ENCODE results near the gene AKAP6. TPM values are rescaled to one million over a fixed set of nuclear protein-coding genes. Genes with fewer than 3 reads are reported as not detected.

The AKAP6 gene
- total RNA-seq, 1 experiment from 2014 or later, result 1.9 TPM

- TF ChIP-seq CTCF (IDR thresholded peaks at IDR 0.05 in 2 of 3, conservative IDR thresholded peaks at IDR 0.05 in 1 of 3; ENCODE audit: borderline replicate concordance in 1 of 3, insufficient read depth in 1 of 3, low read depth in 2 of 3, low read length in 2 of 3) (no peak), CEBPB (IDR thresholded peaks at IDR 0.05; ENCODE audit: low read depth) (peak; percentile 90), POLR2A (IDR thresholded peaks at IDR 0.05; ENCODE audit: borderline replicate concordance, extremely low read depth, insufficient read depth, insufficient read length) (no peak)
Measured at GRCh38 chr14:32507029-32507984, 178.2 kb downstream of the AKAP6 start (continued).

- Histone ChIP-seq H3K9ac (ENCODE audit: low read length) (no peak overlapping the region), H3K9me3 (ENCODE audit: control insufficient read depth in 1 of 2, insufficient read depth in 1 of 2, low read depth in 1 of 2, low read length in 2 of 2) (no peaks in the 10 kb centered on the region), H3K27ac (ENCODE audit: low read depth, low read length) (no peak overlapping the region), H3K4me3 (replicated peaks in 1 of 2; ENCODE audit: low read depth in 1 of 2, low read length in 2 of 2) (no peak overlapping the region), H3K9me2 (ENCODE audit: insufficient read depth) (no peaks in the 10 kb centered on the region), H3K4me1 (ENCODE audit: control insufficient read depth in 1 of 2, insufficient read depth in 2 of 2, low read length in 2 of 2) (no peaks in the 10 kb centered on the region), H3K4me2 (ENCODE audit: low read length) (no peak overlapping the region), H3K27me3 (ENCODE audit: insufficient read depth, low read length) (no peaks in the 10 kb centered on the region), H3K36me3 (ENCODE audit: control insufficient read depth in 1 of 2, insufficient read depth in 2 of 2, low read length in 2 of 2) (no peaks in the 10 kb centered on the region), H2AFZ (ENCODE audit: low read depth, low read length, poor library complexity, severe bottlenecking) (no peak overlapping the region), H4K20me1 (ENCODE audit: insufficient read depth) (no peaks in the 10 kb centered on the region; the same call in 1 of the 2 replicates), H3K79me2 (ENCODE audit: insufficient read depth, low read length) (no peaks in the 10 kb centered on the region)
- intact Hi-C loops (cut with micrococcal nuclease), result no loop called here
- CTCF ChIA-PET, result no interaction called here
- ATAC-seq (no peak), DNase-seq (ENCODE audit: low read depth, low spot score) (no peak)
- RAD21 ChIA-PET (ENCODE audit: low non-redundant PET in 1 of 2, low total read pairs in 2 of 2, uncharacterized antibody in 2 of 2, unreplicated experiment in 2 of 2), result no interaction called here
- POLR2A ChIA-PET, result no interaction called here
- no TSS peak for BruUV-seq (replicated peaks)
- no peak for TF ChIP-seq ZFX (IDR thresholded peaks at IDR 0.05)
- TF ChIP-seq RAD21 (IDR thresholded peaks at IDR 0.05; ENCODE audit: low read depth), result no peak
- no peak for TF ChIP-seq FOSL1 (IDR thresholded peaks at IDR 0.05; ENCODE audit: low read depth)
- TF ChIP-seq ZNF274 (IDR thresholded peaks at IDR 0.05; ENCODE audit: low read depth, low read length), result no peak
- TF ChIP-seq TCF7L2 (IDR thresholded peaks at IDR 0.05; ENCODE audit: borderline replicate concordance, extremely low read depth, insufficient read depth, insufficient read length), result no peak
- no peak for TF ChIP-seq EZH2 (IDR thresholded peaks at IDR 0.05)
- no peak for TF ChIP-seq SIN3A (IDR thresholded peaks at IDR 0.05; ENCODE audit: low read depth)
- TF ChIP-seq SP1 (IDR thresholded peaks at IDR 0.05; ENCODE audit: low read depth), result no peak
- no peak for TF ChIP-seq ATF3 (IDR thresholded peaks at IDR 0.05)
- no peak for TF ChIP-seq ZBTB33 (IDR thresholded peaks at IDR 0.05; ENCODE audit: extremely low read depth, insufficient replicate concordance, low read length)
- TF ChIP-seq EZH2phosphoT487 (IDR thresholded peaks at IDR 0.05; ENCODE audit: borderline replicate concordance), result no peak
- TF ChIP-seq EGR1 (IDR thresholded peaks at IDR 0.05; ENCODE audit: low read depth), result no peak
- no peak for TF ChIP-seq POLR2AphosphoS5 (IDR thresholded peaks at IDR 0.05; ENCODE audit: low read depth, low read length)
- TF ChIP-seq YY1 (IDR thresholded peaks at IDR 0.05; ENCODE audit: extremely low read depth, insufficient replicate concordance, low read depth, low read length), result no peak
- TF ChIP-seq ELF1 (IDR thresholded peaks at IDR 0.05; ENCODE audit: borderline replicate concordance, low read depth), result no peak
- TF ChIP-seq CTCF (IDR thresholded peaks at IDR 0.05 in 2 of 3, conservative IDR thresholded peaks at IDR 0.05 in 1 of 3; ENCODE audit: borderline replicate concordance in 1 of 3, insufficient read depth in 1 of 3, low read depth in 2 of 3, low read length in 2 of 3), result no peak
Measured at GRCh38 chr14:32508281-32508680, 179.2 kb downstream of the AKAP6 start.
